WI38 (cell line): ENCODE results near the gene GPR39.

Experiments used
- H3K4me3 ChIP-seq: 2 replicates; pipeline ENCODE4 v1.5.1; 2011; ENCODE audit warnings: low read depth, mild to moderate bottlenecking, control low read depth, low read length
- CTCF ChIP-seq: IDR thresholded peaks from 2 replicates; pipeline ENCODE4 v1.5.1; 2012; ENCODE audit warnings: low read depth, mild to moderate bottlenecking, control low read depth, low read length

The GPR39 gene

GRCh38 chr2:132381376-132381775 lies 35.2 kb upstream of the GPR39 start:
- H3K4me3 ChIP-seq = no peak overlapping the region
- TF ChIP-seq CTCF = no peak

GRCh38 chr2:132383956-132384355 lies 32.6 kb upstream of the GPR39 start:
- TF ChIP-seq CTCF = no peak
- no peak overlapping the region for H3K4me3 ChIP-seq

- no peak for TF ChIP-seq CTCF
- H3K4me3 ChIP-seq = no peak overlapping the region
Measured at GRCh38 chr2:132384491-132385151, 32.0 kb upstream of the GPR39 start.

GRCh38 chr2:132387126-132387525 lies 29.5 kb upstream of the GPR39 start:
- TF ChIP-seq CTCF = no peak

GRCh38 chr2:132390076-132390475 lies 26.5 kb upstream of the GPR39 start:
- H3K4me3 ChIP-seq = no peak overlapping the region
- TF ChIP-seq CTCF = no peak

More at GRCh38 chr2:132387126-132387525, 29.5 kb upstream of the GPR39 start:
- no peak overlapping the region for H3K4me3 ChIP-seq

- no peak for TF ChIP-seq CTCF
- no peak overlapping the region for H3K4me3 ChIP-seq
Measured at GRCh38 chr2:132391378-132391777, 25.2 kb upstream of the GPR39 start.

- no peak overlapping the region for H3K4me3 ChIP-seq
- TF ChIP-seq CTCF = no peak
Measured at GRCh38 chr2:132392221-132392620, 24.4 kb upstream of the GPR39 start.
